Inferior parietal cortex (tissue), 1 donor: ENCODE measurements around the gene DYRK1A.
"Not testable (repeated sequence)": the region's sequence is repeated elsewhere in the genome, so short reads cannot be mapped to it uniquely, and the experiment has no call there.

Experiments
- DNase-seq: peaks from one replicate; pipeline ENCODE4 v3.0.0-alpha.2; 2016; ENCODE audit errors: extremely low spot score

The DYRK1A gene

DNA sequence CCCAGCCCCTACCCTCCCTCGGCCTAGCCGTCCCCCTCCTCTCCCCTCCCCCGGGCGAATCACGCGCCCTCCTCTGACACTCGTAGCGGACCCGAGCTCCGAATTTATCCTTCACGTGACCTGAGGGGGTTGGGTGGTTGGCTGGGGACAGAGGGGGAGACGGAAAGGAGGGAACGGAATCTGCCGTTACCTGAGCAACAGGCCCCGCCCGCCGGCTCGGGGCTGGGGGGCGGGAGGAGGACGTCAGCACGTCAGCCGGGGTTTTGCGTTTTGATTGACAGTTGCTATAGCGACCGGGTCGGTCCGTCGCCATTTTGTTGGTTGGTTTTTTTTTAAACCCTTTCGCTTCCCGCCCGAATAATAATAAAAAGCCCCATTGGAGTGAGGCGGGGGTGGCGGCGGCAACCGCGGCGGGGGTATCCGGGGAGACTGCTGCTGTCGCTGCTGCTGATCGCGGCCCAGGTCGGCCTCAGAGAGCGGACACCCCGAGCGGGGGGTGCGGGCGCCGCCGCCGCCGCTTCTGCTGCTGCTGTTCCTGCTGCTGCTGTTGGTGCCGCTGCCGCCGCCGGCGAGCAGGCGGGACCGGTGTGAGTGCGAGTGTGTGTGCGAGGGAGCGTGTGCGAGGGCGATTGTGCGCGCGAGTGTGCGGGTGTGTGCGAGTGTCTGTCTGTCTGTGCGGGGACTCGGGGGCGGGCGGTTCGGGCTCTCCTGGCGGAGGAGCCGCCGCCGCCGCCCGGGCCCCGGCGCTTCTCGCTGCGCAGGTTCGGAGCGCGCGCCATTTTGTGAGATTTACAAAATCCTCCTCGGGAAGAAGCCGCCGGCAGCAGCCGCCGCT, at the start of gene DYRK1A:
Gene DYRK1A (plus strand): TSS at position 292 of the 835 bp plus-strand sequence. CDS start 53,602 bp downstream, outside the sequence.
- DNase-seq = peak; percentile 98

DNA sequence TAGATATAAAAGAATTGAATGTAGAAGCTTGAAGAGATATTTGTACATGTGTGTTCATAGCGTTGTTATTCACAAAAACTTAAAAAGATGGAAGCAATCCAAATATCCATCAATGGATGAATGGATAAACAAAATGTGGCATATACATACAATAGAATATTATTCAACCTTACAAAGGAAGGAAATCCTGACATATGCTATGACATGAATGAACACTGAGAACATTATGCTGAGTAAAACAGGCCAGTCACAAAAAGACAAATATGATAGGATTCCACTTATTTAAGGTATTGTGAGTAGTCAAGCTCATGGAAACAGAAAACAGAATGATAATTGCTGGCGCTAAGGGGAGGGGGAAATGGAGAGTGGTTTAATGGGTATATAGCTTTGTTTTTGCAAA, 47.0 kb upstream of the DYRK1A start:
- no peak for DNase-seq

DNA sequence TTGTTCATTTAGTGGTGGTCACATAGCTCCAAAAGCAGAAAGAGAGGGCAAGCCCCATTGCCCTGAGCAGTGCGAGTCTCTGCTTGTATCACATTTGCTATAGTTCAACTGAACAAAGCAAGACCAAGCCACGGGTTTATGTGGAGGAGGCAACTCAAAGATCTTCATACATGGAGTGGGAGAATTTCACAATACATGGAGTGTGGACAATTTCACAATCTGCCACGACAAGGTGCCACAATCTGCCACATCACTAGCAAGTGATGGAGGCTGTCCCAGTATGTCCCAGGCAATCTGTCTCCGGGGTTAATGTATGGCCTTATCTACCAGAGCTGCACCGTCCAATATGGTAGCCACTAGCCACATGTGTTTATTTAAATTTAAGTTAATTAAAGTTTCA, 44.5 kb upstream of the DYRK1A start:
- DNase-seq = no peak

DNA sequence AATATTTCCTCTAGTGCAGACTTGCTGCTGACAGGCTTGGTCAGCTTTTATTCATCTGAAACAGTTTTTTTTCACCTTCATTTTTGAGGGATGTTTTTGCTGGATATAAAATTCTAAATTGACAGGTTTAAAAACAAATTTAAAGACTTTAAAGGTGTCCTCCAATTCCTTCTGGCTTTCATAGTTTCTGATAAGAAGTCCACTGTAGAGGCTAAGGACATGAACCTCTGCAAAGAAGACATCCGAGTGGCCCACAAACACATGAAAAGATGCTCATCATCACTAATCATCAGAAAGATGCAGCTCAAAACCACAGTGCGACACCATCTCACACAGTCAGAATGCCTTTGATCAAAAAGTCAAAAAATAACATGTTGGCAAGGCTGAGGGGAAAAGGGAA, 42.0 kb upstream of the DYRK1A start:
- DNase-seq = no peak

DNA sequence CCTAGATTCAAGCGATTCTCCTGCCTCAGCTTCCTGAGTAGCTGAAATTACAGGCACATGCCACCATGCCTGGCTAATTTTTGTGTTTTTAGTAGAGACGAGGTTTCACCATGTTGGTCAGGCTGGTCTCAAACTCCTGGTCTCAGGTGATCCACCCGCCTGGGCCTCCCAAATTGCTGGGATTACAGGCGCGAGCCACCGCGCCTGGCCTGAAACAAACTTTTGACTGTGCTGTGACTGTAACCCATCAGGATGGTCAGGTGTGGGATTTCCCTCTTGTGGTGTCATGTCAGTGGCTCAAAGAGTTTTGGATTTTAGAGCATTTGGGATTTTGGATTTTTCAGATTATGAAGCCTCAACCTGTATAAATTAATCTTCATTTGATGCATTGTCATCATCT, 38.4 kb upstream of the DYRK1A start:
- DNase-seq = not testable (repeated sequence)

DNA sequence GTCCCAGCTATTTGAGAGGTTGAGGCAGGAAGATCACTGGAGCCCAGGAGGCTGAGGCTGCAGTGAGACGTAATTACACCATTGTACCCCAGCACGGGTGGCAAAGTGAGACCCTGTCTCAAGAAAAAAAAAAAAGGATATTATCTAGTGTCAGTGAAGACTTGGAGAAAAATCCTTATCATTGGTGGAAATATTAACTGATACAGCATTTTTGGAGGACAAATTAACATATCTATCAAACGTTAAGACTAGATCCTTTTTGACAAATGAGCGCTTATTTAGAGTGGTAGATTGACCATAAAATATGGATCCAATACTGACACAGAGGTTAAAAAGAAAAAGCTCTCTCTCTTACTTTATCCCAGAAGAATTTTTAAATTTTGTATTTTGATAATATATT, 35.2 kb upstream of the DYRK1A start:
- DNase-seq = no peak

DNA sequence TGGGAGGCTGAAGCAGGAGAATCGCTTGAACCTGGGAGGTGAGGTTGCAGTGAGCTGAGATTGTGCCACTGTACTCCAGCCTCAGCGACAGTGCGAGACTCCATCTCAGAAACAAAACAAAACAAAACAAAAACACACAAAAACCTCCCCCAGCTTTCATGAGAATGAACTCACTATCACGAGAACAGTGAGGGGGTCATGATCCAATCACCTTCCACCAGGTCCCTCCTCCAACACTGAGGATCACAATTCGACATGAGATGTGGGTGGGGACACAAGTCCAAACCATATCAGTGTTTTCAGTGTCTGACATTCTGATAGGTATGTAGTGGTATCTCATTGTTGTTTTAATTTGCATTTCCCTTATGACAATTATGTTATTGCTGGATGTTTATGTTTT, 31.5 kb upstream of the DYRK1A start:
- DNase-seq = no peak

DNA sequence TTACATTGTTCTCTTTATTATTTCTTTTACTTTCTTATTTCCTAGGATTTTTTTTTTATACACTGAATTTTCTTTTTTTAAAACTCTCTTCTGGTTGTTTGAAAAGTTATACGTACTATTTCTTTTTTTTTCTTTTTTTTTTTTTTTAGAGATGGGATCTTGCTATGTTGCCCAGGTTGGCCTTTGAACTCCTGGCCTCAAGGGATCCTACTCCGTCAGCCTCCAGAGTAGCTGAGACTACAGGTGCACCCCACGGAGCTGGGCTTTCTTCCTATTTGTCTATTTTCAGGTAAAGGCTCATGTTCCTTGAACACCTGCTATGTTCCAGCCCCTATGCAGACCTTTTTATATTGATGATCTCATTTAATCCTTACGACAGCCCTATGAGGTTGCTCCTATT, 29.4 kb upstream of the DYRK1A start:
- no peak for DNase-seq

DNA sequence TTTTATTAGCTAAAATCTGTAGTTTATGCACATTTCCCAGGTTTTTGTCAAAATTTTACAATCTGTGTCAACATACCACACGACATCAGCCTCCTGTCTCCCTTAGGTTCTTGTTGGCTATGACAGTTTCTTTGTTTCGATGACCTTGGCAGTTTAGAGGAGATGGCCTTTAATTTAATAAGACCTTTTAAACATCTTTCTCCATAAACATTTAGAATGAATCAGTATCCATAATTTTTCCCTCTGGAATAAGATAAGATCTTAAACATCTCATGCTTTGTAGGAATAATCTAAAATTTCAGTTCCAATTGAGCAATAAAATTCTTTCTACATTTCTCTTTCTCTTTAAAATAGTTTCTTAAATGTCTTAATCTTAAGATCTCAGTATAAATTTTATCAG, 28.7 kb upstream of the DYRK1A start:
- DNase-seq = no peak

DNA sequence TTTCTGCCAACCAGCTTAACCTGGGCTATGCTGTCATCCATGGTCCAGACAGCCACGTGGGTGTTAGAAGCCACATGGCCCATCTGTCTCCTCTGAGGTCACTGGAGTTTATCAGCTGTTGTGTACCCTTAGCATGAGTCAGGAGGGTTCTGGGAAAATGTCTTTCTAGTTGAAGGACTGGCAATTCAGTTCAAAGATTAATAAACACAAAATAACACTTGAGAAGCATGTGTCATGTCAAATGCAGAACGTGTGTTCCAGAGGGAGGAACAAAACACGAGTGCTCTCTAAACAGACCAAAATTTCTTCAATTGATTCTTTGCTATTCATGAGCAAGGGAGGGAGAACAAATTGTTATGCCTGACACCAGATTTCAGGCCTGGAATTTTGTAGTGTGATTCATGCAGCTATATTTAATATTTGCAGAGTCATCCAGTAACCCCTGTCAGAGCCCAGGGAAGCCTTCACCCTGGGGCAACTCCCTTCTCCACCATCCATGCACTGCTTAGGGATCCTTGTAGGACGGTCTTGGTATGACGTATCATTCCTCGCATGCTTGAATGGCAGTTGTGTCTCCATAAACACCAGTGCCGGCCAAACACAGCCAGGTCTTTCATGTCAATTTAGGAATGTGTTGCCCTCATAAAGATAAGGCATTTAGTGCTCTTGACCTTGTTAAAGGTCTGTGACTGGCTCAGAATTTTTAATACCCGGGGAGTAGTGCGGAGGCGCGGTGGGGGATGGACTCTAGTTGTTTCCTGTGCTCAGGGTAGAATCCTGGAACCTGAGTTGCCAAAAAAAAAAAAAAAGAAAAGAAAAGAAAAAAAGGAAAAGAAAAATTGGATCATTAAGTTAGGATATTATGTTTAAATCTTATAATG, 27.7 kb upstream of the DYRK1A start:
- no peak for DNase-seq

DNA sequence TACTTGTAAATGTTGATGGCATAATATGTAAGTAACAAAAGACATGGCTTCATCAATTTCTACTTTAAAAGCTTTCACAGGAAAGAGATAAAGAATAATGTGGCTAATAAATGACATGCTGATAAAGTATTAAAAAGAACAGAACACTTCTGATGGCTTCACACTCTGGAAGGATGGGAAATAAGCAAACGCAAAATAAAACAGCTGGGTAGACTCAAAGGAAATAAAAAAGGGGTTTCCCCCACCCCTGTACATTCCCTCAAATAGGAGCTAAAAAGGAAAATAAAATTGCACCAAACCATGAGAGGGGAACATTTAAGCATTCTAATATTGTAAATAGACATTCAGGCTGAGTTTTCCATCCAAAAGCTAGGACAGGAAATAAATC, 27.0 kb upstream of the DYRK1A start:
- no peak for DNase-seq

DNA sequence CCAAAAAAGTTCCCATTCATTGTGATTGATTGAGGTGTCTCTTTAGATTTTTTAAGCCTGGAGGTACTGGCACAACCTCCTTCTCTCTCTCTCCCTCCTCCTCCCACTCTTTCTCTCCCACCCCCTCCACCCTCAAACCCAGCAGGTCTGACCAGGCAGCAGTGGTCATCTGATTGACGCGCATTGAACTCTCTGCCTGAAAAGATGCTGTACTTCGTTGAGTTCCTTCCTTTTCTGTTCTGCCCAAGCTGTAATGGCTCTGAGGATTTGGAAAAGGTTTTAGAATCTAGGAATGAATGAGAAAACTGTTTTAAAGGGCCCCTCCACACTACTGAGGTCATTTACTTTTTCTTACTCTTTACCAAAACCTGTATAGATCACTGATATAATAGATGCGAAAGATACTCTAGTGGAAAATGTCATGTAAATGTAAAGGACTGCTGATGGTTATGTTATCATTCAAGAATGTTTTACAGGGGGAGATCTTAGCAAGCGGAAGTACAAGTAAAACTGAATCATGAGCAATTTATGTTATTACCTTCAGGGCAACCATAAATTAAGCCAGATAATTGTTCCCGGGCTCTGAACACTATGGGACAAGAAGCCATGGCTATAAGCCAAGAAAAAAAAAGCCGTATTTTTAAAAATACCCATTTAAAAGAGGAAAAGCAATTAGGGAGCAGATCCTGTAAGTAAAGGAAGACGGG, 25.2 kb upstream of the DYRK1A start:
- no peak for DNase-seq

DNA sequence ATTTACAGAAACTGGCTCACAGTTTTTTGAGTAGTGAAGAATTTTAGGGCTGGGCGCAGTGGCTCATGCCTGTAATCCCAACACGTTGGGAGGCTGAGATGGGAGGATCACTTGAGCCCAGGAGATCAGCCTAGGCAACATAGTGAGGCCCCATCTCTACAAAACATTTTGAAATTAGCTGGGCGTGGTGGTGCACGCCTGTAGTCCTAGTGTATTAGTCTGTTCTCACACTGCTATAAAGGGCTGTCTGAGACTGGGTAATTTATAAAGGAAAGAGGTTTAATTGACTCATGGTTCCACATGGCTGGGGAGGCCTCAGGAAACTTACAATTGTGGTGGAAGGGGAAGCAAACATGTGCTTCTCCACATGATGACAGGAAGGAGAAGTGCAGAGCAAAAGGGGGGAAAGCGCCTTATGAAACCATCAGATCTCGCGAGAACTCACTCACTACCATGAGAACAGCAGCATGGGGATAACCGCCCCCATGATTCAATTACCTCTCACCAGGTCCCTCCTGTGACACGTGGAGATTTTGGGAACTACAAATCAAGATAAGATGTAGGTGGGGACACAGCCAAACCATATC, 24.4 kb upstream of the DYRK1A start:
- no peak for DNase-seq

DNA sequence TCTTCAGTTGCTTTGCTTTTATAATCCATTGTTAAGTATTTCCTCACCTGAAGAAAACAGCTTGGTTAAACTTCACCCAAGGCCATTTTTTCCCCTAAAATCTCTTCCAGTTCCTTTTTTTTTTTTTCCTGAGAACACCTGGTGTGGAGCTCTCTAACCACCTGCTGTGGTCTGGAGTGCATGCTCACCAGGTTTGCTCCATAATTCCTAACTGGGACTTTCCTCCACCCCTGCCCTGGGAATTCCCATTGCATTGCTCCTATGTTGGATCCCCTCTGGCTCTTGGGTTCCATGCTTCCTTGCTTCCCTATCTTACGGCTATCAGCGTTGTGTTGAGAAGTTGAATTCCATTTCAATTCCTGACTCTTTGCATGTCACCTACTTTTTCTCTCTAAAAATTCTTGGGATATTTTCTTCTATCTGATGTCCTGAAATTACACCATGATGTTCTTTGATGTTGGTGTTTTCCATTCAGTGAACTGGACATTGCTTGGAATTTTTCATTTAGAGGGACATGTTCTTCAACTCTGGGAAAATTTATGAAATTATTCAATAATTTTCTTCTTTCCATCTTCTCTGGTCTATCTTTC, 19.6 kb upstream of the DYRK1A start:
- no peak for DNase-seq

DNA sequence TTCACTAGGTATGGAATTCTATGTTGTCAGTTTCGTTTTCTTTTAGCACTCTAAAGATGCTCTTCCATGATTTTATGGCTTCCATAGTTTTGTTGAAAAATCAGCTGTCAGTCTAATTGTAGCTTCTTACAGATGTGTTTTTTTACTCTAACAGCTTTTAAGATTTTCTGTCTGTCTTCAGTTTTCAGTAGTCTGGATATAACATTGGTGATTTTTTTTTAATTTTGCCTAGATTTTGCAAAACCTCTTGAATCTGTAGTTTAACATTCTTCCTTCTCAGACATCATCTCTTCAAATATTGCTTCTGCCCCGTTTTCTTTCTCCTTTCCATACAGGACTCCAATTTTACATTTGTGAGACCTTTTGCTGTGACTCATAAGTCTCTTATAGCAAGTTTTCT, 17.9 kb upstream of the DYRK1A start:
- no peak for DNase-seq

DNA sequence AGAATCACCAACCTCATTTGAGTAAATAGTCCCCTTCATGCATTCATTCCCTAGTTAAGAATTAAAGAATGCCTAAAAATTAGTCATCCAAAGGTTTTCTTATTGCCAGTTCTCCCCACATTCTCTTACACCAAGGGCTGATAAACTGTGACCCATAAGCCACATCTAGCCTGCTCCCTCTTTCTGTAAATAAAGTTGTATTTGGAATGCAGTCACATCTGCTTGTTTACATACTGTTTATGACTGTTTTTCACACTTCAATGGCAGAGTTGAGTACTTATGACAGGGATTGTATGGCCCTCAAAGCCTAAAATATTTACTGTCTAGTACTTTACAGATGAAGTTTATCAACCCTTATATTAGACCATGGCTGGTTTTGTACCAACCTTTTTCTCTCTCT, 16.1 kb upstream of the DYRK1A start:
- no peak for DNase-seq

DNA sequence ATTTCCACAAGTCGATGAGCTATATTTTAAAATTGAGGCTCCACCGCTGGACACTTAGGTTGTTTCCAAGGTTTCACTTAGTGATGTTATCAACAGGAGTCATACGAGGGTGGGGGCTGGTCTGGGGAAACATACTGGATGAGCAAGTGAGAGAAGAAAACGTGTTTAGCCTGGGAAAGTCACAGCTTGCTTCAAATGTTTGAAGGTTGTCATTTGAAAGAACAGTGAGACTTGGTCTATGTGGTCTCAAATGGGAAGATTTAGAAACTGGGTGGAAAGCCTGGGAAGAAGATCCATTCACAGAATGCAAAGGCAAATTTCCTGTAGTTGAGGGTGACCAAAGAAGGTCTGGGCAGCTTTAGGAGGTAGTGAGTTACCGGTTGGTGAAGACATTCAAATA, 9.9 kb upstream of the DYRK1A start:
- DNase-seq = no peak

DNA sequence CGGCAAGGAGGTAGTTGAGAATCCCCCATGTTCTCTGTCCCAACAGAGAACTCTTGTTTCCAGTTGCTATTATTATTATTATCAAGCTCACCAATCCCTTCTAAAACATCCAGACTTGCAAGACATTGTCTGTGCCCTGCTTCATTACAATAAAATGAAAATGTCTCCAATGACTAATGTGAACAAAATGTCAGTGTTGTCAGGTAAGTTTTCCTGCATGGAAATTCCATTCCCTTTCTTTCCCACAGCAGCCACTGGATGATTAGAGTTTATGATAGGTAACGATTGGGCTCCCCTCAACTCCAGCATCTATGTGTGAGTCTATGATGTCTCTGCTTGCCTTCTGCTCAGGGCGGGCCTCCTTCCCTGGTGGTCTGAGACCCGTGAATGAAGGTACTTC, 8.9 kb upstream of the DYRK1A start:
- no peak for DNase-seq

DNA sequence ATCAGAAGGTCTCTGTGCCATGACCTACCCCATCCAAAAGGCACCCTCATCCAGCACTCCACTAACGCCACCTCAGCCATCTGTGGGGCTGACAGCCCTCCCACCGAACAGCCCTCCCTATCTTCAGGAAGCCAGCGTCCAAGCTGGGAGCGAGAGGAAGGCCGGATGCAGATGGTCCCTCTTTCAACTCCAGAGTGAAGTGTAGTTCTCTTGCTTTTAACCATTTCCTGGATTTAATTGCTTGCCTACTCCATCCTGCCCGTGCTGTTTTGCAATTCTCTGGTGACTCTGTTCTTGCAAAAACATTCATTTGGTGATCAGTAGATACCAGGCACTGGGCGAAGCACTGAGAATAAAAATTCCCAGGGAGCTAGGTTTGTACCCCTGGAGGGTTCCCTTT, 8.2 kb upstream of the DYRK1A start:
- no peak for DNase-seq

DNA sequence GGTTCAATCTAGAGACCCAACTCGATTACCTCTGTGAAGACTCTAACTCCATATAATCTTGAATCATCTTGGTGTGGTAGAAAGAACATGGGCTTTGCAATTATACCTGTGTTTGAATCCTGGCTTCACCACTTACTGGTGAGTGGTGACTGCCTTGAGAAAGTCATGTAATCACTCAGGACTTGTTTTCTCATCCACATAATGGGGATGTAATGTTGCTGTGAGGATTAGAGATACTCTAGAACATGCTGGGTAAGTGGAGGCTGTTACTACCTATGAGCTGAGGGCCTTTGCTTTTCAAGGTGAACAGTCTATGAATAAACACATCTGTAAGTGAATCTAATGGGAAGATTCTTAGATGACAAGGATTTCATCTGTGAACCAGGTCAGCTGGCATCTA, 2.6 kb upstream of the DYRK1A start:
- no peak for DNase-seq

DNA sequence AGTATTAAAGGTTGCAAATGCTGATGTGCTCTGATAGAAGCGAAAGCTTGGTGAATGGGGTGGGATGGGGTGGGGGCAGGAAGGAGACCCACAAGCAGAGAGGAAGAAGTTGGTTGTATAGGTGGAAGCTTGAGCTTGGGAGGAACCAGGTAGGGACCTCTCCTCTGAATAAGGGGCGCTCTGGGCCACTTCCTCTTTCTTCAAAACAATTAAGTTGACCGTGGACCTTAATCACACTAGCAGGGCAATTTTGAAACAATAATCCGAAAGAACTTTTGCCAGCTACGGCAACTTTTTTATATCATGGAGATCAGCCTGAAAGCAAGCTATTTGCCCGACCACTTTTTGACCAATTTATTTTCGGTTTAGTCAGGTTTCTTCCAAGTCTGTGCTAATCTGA, 1.9 kb upstream of the DYRK1A start:
- no peak for DNase-seq
